Measurements from ENCODE around the gene TMEM125. TPM values are rescaled to one million over a fixed set of nuclear protein-coding genes. Genes with fewer than 3 reads are reported as not detected.

TMEM125 gene
- total and polyA plus RNA-seq, 2 of the 4 experiments (the other 2 are of a cell fraction): under 0.01 to 0.03 TPM

GRCh38 chr1:43232074-43232473, 37.7 kb upstream of the TMEM125 start:
- Histone ChIP-seq H4K91ac (ENCODE audit: insufficient read depth, low read depth, low read length) (peak overlapping the region; percentile 94), H3K9me3 (ENCODE audit: control insufficient read depth, insufficient read depth, low read length) (no peaks in the 10 kb centered on the region), H4K20me1 (ENCODE audit: insufficient read depth, low read length) (no peaks in the 10 kb centered on the region), H3K4ac (ENCODE audit: low read depth, low read length) (peak overlapping the region; percentile 90), H3K27me3 (ENCODE audit: control insufficient read depth, insufficient read depth, low read length) (no peaks in the 10 kb centered on the region), H4K5ac (ENCODE audit: low read depth, low read length) (peak overlapping the region; percentile 94), H3K18ac (ENCODE audit: low read depth, low read length) (peak overlapping the region; percentile 91), H3K79me1 (ENCODE audit: low read depth in 1 of 2, low read length in 2 of 2) (0 out of 4 replicates have a peak, but pooled peaks cover 0 to 5% of the 10 kb centered on the region in 2 experiments), H3K14ac (replicated peaks; ENCODE audit: low read depth, low read length) (peak overlapping the region; percentile 92), H3K56ac (ENCODE audit: extremely low read depth, insufficient read depth, low read length) (peak overlapping the region; percentile 51; the same call in 1 of the 2 replicates), H3K4me3 (ENCODE audit: insufficient read depth, low read depth, low read length) (no peak overlapping the region), H2BK15ac (ENCODE audit: low read depth, low read length) (peak overlapping the region; percentile 95; the same call in 2 of the 3 replicates), H3K4me2 (ENCODE audit: low read depth, low read length) (peak overlapping the region; percentile 51), H3K36me3 (ENCODE audit: control insufficient read depth, insufficient read depth, low read length) (no peaks in the 10 kb centered on the region), H3K23ac (ENCODE audit: low read depth, low read length) (peak overlapping the region; percentile 72), H2AFZ (replicated peaks; ENCODE audit: low read length, poor library complexity) (peak overlapping the region; percentile 76), H3K27ac (ENCODE audit: insufficient read depth, low read length) (peak overlapping the region; percentile 90; the same call in 1 of the 2 replicates), H3K9ac (ENCODE audit: low read depth, low read length) (peak overlapping the region; percentile 47), H2AK5ac (ENCODE audit: low read depth, low read length) (peak overlapping the region; percentile 89), H2AK9ac (replicated peaks; ENCODE audit: low read depth, low read length, poor library complexity) (peak overlapping the region; percentile 88), H2BK20ac (ENCODE audit: low read depth, low read length) (peak overlapping the region; percentile 99), H2BK5ac (ENCODE audit: low read depth, low read length, poor library complexity, severe bottlenecking) (peak overlapping the region; percentile 82), H3K4me1 (ENCODE audit: control insufficient read depth, insufficient read depth, low read length) (peaks cover 26% of the 10 kb centered on the region), H4K8ac (ENCODE audit: low read depth in 2 of 2, low read length in 2 of 2) (peak overlapping the region; percentile 53 to 94), H2BK120ac (ENCODE audit: low read depth, low read length) (peak overlapping the region; percentile 96), H3K9me1 (ENCODE audit: insufficient read depth, low read length) (peaks cover 7% of the 10 kb centered on the region)
- no TSS peak for BruUV-seq (replicated peaks)
- intact Hi-C loops (cut with micrococcal nuclease) (no loop called here), in situ Hi-C loops (cut with MboI; ENCODE audit: low sequenced_read_pairs) (loop anchor here (10.0 kb wide), 1 partner anchor 123 kb away; the partner anchor contains the start of gene CDC20), dilution Hi-C loops (cut with HindIII; ENCODE audit: low sequenced_read_pairs, unreplicated experiment) (no loop called here)
- ChIA-PET CTCF (no interaction called here), POLR2A (ENCODE audit: unreplicated experiment) (interaction anchor here (0.6 to 1.0 kb wide), 2 partner anchors 8 to 25 kb away, joined by 3 read pairs; no protein-coding TSS in a partner anchor)
- WGBS, 2 experiments (ENCODE audit: extremely low coverage in 2 of 2, insufficient read length in 1 of 2): 0% methylated on average over 2 of the region's 4 CpGs; no CpG with 5 or more reads in 1 of the 2 experiments
- peak; percentile 79 for ATAC-seq (ENCODE audit: low read depth)
- TF ChIP-seq CTCF (conservative IDR thresholded peaks at IDR 0.05; ENCODE audit: low read depth, low read length) (no peak), MXI1 (IDR thresholded peaks at IDR 0.05; ENCODE audit: borderline replicate concordance, low read depth, low read length) (no peak), ELK1 (IDR thresholded peaks at IDR 0.05; ENCODE audit: borderline replicate concordance, low read depth, low read length) (no peak), RCOR1 (IDR thresholded peaks at IDR 0.05; ENCODE audit: insufficient replicate concordance, low read length) (no peak), MAFK (IDR thresholded peaks at IDR 0.05; ENCODE audit: low read depth, low read length) (no peak), RAD21 (IDR thresholded peaks at IDR 0.05; ENCODE audit: low read length) (no peak), MAZ (IDR thresholded peaks at IDR 0.05; ENCODE audit: borderline replicate concordance, low read depth, low read length) (no peak), NFE2L2 (IDR thresholded peaks at IDR 0.05; ENCODE audit: low read depth, low read length) (no peak), USF2 (IDR thresholded peaks at IDR 0.05; ENCODE audit: low read depth, low read length) (peak; percentile 94), POLR2A (IDR thresholded peaks at IDR 0.05; ENCODE audit: low read depth, low read length) (no peak), SMC3 (IDR thresholded peaks at IDR 0.05; ENCODE audit: low read depth, low read length) (no peak), CEBPB (IDR thresholded peaks at IDR 0.05; ENCODE audit: low read depth, low read length) (no peak), RFX5 (IDR thresholded peaks at IDR 0.05; ENCODE audit: low read depth, low read length) (peak; percentile 89), CHD1 (IDR thresholded peaks at IDR 0.05; ENCODE audit: low read depth, low read length) (no peak), BHLHE40 (IDR thresholded peaks at IDR 0.05; ENCODE audit: low read depth, low read length) (peak; percentile 77), FOS (IDR thresholded peaks at IDR 0.05; ENCODE audit: low read depth, low read length) (peak; percentile 20; the same call in 1 of the 2 replicates)
- DNase-seq: peak; percentile 80

Measured in IMR-90 (cell line).